GM12873 (cell line): Measurements from ENCODE around the gene PCDHGA4.

Source experiments
- TF ChIP-seq, protein P1 (sequence below): IDR thresholded peaks from 2 replicates; pipeline ENCODE4 v1.5.1; 2012; ENCODE audit warnings: low read depth, mild to moderate bottlenecking, moderate library complexity, low read length, control low read depth; ENCODE audit not compliant: insufficient read depth; ENCODE audit errors: missing control alignments

The PCDHGA4 gene

GRCh38 chr5:141384471-141385267 lies 29.8 kb downstream of the PCDHGA4 start:
- TF ChIP-seq, protein P1, sequence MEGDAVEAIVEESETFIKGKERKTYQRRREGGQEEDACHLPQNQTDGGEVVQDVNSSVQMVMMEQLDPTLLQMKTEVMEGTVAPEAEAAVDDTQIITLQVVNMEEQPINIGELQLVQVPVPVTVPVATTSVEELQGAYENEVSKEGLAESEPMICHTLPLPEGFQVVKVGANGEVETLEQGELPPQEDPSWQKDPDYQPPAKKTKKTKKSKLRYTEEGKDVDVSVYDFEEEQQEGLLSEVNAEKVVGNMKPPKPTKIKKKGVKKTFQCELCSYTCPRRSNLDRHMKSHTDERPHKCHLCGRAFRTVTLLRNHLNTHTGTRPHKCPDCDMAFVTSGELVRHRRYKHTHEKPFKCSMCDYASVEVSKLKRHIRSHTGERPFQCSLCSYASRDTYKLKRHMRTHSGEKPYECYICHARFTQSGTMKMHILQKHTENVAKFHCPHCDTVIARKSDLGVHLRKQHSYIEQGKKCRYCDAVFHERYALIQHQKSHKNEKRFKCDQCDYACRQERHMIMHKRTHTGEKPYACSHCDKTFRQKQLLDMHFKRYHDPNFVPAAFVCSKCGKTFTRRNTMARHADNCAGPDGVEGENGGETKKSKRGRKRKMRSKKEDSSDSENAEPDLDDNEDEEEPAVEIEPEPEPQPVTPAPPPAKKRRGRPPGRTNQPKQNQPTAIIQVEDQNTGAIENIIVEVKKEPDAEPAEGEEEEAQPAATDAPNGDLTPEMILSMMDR = no peak

DNA sequence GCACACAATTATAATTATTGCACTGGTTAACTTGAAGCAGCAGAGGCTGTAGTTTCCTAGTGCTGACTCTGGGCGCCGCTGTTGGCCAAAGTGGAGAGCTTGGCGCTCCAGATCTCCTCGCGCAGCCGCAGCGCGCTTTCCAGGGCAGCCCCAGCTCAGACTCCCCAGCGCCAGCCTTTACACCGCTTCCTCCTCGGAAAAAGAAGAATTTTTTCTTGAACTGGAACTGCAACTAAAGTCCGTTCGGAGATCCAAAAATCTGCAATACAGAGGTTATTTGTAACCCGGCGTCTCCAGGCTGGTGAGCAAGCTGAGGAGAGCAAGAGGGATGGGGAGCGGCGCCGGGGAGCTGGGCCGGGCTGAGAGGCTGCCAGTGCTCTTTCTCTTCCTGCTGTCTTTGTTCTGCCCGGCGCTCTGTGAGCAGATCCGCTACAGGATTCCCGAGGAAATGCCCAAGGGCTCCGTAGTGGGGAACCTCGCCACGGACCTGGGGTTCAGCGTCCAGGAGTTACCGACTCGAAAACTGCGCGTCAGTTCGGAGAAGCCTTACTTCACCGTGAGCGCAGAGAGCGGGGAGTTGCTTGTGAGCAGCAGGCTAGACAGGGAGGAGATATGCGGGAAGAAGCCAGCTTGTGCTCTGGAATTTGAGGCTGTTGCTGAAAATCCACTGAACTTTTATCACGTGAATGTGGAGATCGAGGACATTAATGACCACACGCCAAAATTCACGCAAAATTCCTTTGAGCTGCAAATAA lies 32.9 kb downstream of the PCDHGA4 start, which contains the start of gene PCDHGB4:
Gene PCDHGB4 (plus strand): TSS at position 142 of the 755 bp plus-strand sequence. CDS start 187 bp downstream, at position 329.
- TF ChIP-seq, protein P1 = peak; percentile 25

DNA sequence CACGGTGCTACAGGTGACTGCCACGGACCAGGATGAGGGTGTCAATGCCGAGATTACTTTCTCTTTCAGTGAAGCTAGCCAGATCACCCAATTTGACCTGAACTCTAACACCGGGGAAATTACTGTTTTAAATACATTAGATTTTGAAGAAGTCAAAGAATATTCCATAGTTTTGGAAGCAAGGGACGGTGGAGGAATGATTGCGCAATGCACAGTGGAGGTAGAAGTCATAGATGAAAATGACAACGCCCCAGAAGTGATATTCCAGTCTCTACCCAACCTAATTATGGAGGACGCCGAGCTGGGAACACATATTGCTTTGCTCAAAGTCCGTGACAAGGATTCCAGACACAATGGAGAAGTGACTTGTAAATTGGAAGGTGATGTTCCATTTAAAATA lies 33.8 kb downstream of the PCDHGA4 start:
- TF ChIP-seq, protein P1 = no peak

- TF ChIP-seq, protein P1 = no peak
Observed at GRCh38 chr5:141389153-141390042, 34.6 kb downstream of the PCDHGA4 start.

- TF ChIP-seq, protein P1 = peak; percentile 27
Observed at GRCh38 chr5:141392429-141393198, 37.8 kb downstream of the PCDHGA4 start, which contains the start of gene PCDHGA8. Gene PCDHGA8, plus strand, starts transcription at chr5:141392633. Its CDS starts 181 bp downstream, at chr5:141392814.

GRCh38 chr5:141393267-141393666 lies 38.4 kb downstream of the PCDHGA4 start:
- TF ChIP-seq, protein P1 = no peak
